LNCAP (cell line): ENCODE measurements around the gene SIK2.

Experiments
- CTCF ChIP-seq: fragments of 450-650 bp; IDR thresholded peaks from 2 replicates; pipeline ENCODE4 v1.5.1; 2017; ENCODE audit warnings: mild to moderate bottlenecking

The SIK2 gene

GRCh38 chr11:111606986-111607385 lies 4.7 kb downstream of the SIK2 start:
- no peak for TF ChIP-seq CTCF

DNA sequence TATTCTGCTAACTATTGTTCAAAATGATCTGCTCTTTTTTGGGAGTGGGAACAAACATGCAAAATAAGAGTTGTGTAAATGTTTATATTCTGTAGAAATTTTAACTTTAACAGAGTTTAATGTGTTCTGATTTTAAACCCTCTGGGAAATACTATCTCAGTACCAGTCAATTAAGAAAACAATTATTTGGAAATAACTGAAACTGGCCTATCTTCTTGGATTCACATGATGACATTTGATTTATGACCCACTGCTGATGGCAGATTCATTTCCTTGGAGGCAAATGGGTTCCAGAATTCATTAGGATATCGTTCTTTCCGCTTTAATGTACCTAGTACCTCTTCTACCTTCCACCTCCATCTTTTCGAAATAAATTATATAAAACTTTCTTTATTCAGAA lies 5.5 kb downstream of the SIK2 start:
- no peak for TF ChIP-seq CTCF

DNA sequence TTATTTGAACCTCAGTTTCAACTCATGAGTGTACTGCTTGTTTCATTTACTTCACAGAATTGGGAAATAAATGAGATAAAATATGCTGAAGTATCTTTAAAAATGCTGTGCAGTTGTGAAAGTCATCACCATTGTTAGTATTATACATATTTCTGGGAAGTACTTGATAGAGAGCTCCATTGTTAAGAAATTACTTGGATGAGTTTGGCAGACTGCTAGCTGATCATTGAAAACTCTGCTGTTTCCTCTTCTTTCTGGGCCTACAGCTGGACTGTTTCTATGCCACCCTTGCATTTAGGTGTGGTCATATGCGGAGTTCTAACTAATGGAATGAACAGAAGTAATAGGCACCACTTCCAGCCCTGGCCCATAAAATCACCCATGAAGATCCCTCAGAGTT lies 10.0 kb downstream of the SIK2 start:
- TF ChIP-seq CTCF, result no peak

GRCh38 chr11:111617286-111617685 lies 15.0 kb downstream of the SIK2 start:
- no peak for TF ChIP-seq CTCF

- no peak for TF ChIP-seq CTCF
These were observed 18.3 kb downstream of the SIK2 start for GRCh38 chr11:111620518-111620917.

DNA sequence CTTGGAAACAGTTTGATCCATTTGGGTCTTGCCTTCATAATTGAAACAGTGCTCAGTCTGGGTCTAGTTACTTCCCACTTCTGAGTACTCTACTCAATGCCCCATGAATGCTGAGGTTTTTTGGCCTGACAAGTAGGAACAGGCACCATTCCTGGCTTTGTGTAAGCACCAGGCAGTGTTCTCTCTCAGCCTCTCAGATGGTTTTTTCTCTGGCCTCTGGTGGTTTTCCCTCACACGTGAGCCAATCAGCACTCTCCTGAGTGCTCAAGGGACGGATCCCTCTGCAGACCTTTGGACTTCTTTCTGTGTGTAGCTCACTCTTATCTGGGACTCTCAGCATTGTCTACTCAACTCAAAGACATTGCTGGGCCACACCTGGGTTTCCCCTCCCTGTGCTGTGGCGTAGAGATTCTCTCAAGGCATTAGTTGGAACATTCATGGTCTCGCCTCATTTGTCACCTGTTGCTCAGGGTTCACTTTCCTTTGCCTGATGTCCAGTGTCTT lies 21.3 kb downstream of the SIK2 start:
- TF ChIP-seq CTCF, result no peak

DNA sequence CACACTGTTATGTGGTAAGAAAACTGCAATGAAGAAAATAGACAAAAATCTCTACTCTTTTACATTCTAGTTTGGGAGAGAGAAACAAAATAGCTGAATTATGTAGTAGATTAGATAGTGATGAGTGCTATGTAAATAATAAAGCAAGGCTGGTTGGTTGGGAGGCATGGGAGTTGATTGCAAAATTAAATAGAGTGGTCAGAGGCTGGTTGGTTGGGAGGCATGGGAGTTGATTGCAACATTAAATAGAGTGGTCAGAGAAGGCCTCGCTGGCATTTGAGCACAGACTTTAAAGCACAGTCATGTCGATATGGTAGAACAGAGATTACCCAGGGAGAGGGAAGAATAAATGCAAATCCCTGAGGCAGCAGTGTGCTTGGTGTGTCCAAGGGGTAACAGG lies 22.4 kb downstream of the SIK2 start:
- TF ChIP-seq CTCF, result no peak

GRCh38 chr11:111627591-111627990 lies 25.3 kb downstream of the SIK2 start:
- no peak for TF ChIP-seq CTCF
